Left ventricle myocardium inferior (tissue), 1 donor: ENCODE results near the gene ARHGAP26. TPM values are rescaled to one million over a fixed set of nuclear protein-coding genes. Genes with fewer than 3 reads are reported as not detected.
A peak's percentile ranks its signal among the peaks of the same experiment; 100 is the strongest.

Experiments used
- DNase-seq: peaks from one replicate; pipeline ENCODE4 v3.0.0-alpha.2; 2020
- H3K27ac ChIP-seq: fragments of 200-600 bp; replicated peaks from 2 replicates; pipeline ENCODE4 v1.8.0; 2021
- H3K27me3 ChIP-seq: fragments of 200-600 bp; 2 replicates; pipeline ENCODE4 v1.8.0; 2021; ENCODE audit warnings: low read depth
- H3K36me3 ChIP-seq: fragments of 200-600 bp; 2 replicates; pipeline ENCODE4 v1.8.0; 2021
- H3K4me1 ChIP-seq: fragments of 200-600 bp; 2 replicates; pipeline ENCODE4 v1.8.0; 2021
- H3K4me3 ChIP-seq: fragments of 200-600 bp; 2 replicates; pipeline ENCODE4 v1.8.0; 2021; ENCODE audit warnings: mild to moderate bottlenecking, moderate library complexity
- H3K9me3 ChIP-seq: fragments of 200-600 bp; replicated peaks from 2 replicates; pipeline ENCODE4 v1.8.0; 2021
- CTCF ChIP-seq: fragments of 200-600 bp; IDR thresholded peaks from 2 replicates; pipeline ENCODE4 v1.8.0; 2021; ENCODE audit warnings: antibody characterized with exemption, mild to moderate bottlenecking, borderline replicate concordance
- intact Hi-C: fragments of 100-400 bp; cut with micrococcal nuclease; formaldehyde crosslinking; loops from one replicate; pipeline ENCODE4 v1.11.0; 2022
- total RNA-seq: library from RNA; stranded (reverse); fragmentation: NEBNext Ultra II Directional; extraction: Animal tissue kit (Norgen Biotek cat#: 25700); gene quantifications from one replicate; pipeline ENCODE4 v1.2.1, GENCODE V29; 2021
- donor health status: DM: no; HTN: yes; CAD: no; lungs with severe emphysema.

Gene ARHGAP26
- total RNA-seq, 1 donor from 2014 or later: 35.7 TPM

DNA sequence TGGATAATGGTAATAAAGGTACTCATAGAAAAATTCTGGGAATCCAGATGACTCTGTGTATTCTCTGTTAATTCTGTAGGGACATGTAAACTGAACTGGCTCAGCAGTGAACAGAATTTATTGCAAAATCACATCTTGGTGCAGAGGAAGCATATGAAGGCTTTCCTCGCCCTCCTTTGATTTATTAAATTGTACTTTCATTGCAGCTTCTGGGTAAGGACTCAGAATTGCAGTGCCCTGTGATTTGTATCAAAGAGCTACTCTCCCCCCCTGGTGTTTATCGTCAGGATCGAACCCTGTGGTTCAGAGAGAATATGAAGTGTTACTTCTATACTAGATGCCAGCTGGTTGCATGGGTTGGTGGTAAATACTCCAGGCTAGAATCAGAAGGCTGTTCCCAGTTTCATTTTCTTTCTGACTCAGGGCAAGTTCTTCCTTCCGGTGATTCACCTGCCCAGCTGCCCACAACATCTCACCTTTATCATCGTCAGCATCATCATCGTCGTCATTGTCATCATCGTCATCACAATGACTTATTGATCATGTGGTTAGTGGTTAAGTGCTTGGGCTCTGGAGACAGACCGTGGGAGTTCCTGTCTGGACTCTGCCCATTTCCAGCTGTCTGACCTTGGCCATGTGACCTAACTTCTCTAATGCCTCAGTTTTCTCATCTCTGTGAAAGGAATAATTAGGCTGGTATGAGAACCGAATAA, 238.8 kb downstream of the ARHGAP26 start:
- peaks cover 76% of the 10 kb centered on the region for H3K4me1 ChIP-seq
- H3K27ac ChIP-seq: peak overlapping the region; percentile 5
- intact Hi-C loops: loop anchor here (5.0 kb wide), 1 partner anchor 388 kb away; no protein-coding TSS in a partner anchor
- no peaks in the 10 kb centered on the region for H3K36me3 ChIP-seq
- H3K4me3 ChIP-seq: no peak overlapping the region
- H3K27me3 ChIP-seq: no peaks in the 10 kb centered on the region
- H3K9me3 ChIP-seq: no peaks in the 10 kb centered on the region
- DNase-seq: no peak
- TF ChIP-seq CTCF: no peak

DNA sequence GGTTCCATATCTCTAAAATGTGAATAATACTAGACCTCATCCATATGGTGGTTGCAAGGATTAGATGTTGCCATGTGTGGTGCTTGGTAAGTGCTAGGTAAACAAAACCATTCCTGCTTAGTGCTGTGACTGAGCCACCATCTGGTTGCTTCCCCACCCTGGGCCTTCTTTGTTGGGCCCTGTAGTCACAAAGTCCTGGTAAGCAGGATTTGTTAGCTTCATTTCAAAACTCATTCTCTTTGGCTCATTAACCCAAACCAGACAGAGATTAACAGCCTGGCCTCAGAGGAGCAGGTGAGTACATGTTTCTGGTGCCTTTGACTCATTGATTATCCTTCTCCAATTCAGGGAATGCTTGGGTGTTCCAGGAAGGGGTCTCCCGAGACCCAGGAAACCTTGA, 240.2 kb downstream of the ARHGAP26 start:
- no peak for TF ChIP-seq CTCF
- Histone ChIP-seq H3K4me1 (peaks cover 62% of the 10 kb centered on the region), H3K4me3 (no peak overlapping the region), H3K36me3 (no peaks in the 10 kb centered on the region), H3K27me3 (no peaks in the 10 kb centered on the region), H3K9me3 (no peaks in the 10 kb centered on the region), H3K27ac (no peak overlapping the region)
- DNase-seq: no peak
- intact Hi-C loops: loop anchor here (10.0 kb wide), 1 partner anchor 814 kb away; no protein-coding TSS in a partner anchor

DNA sequence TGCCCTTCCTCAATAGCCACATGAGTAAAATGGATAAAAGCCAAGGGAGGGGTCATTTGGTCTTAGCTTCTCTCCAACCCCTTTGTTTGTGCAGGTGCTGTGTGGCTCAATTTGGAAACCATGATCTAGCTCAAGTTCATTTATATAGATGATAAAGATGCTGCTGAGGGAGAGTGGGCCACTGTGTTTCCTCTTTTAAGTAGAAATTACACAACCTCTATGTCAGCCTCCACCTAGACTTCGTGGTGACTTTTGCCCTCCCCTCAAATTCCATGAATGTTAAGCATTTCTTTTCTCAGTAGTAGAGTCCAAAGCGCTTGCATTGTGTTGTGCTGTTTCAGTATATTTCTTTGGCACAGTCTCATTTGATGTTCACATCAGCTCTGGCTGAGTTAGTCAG, 241.4 kb downstream of the ARHGAP26 start:
- H3K4me1 ChIP-seq: peaks cover 50% of the 10 kb centered on the region

GRCh38 chr5:143013176-143013891, 243.2 kb downstream of the ARHGAP26 start:
- Histone ChIP-seq H3K4me3 (no peak overlapping the region), H3K4me1 (peaks cover 41% of the 10 kb centered on the region), H3K9me3 (peaks cover 6% of the 10 kb centered on the region), H3K36me3 (peaks cover 8% of the 10 kb centered on the region), H3K27me3 (no peaks in the 10 kb centered on the region), H3K27ac (no peak overlapping the region)
- no peak for TF ChIP-seq CTCF
- intact Hi-C loops: loop anchor here (10.0 kb wide), 1 partner anchor 811 kb away; no protein-coding TSS in a partner anchor
- DNase-seq: no peak

More for the DNA sequence above, 241.4 kb downstream of the ARHGAP26 start:
- no peak overlapping the region for H3K4me3 ChIP-seq
- H3K36me3 ChIP-seq: no peaks in the 10 kb centered on the region
- H3K27ac ChIP-seq: no peak overlapping the region
- H3K9me3 ChIP-seq: no peaks in the 10 kb centered on the region
- no peak for TF ChIP-seq CTCF
- intact Hi-C loops: loop anchor here (10.0 kb wide), 1 partner anchor 813 kb away; no protein-coding TSS in a partner anchor
- no peak for DNase-seq
- no peaks in the 10 kb centered on the region for H3K27me3 ChIP-seq

DNA sequence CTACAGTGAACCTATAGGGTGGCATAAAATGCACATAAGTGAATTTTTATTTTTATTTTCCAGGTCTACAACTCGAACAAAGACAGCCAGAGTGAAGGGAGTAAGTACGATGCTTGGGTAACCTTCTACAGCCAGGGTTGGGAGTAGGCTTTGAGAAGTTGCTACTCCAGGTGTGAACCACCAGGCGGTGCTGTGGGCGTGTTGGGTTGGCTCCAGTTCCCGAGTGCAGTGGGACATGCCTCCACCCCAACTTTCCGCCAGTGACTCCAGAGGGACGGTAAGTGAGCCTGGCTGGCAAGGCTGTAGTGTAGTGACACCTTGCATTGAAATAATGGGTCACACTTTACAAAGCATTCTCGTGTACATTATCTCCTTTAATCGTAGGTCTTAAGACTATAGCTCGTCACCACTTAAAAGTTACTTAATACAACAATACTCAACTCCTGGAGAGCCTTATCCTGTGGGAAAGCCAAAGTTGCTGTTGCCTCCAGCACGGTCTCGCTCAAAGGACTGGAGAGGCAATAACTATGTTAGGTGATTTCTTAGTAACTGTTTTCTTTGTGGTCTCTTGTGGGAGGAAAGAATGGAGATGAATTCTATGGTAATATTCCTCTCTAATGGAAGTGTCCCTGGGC, 244.0 kb downstream of the ARHGAP26 start:
- DNase-seq: peak; percentile 29
- Histone ChIP-seq H3K36me3 (peaks cover 8% of the 10 kb centered on the region), H3K9me3 (peaks cover 6% of the 10 kb centered on the region), H3K4me3 (no peak overlapping the region), H3K4me1 (peaks cover 41% of the 10 kb centered on the region), H3K27me3 (no peaks in the 10 kb centered on the region), H3K27ac (no peak overlapping the region)
- intact Hi-C loops: loop anchor here (10.0 kb wide), 1 partner anchor 811 kb away; no protein-coding TSS in a partner anchor
- TF ChIP-seq CTCF: peak; percentile 57
